Stimulated activated CD4-positive, alpha-beta T cell treated with anti-CD3 and anti-CD28 coated beads, Interleukin-1b, Interleukin-23, amount 100 ng/mL, for 4 hours (primary cell): ENCODE results near the gene AGBL4.

Experiments
- DNase-seq, 2 donors: peaks; one replicate each; pipeline ENCODE4 v3.0.0-alpha.2; 2020; ENCODE audit warnings: low read depth in 2 of 2

AGBL4 gene

GRCh38 chr1:49694251-49694827 lies 329.4 kb downstream of the AGBL4 start:
- no peak for DNase-seq

- no peak for DNase-seq
Measured at GRCh38 chr1:49686107-49686506, 337.6 kb downstream of the AGBL4 start.

- DNase-seq, result no peak
Measured at GRCh38 chr1:49677706-49678105, 346.0 kb downstream of the AGBL4 start.

- no peak for DNase-seq
Measured at GRCh38 chr1:49651136-49651535, 372.6 kb downstream of the AGBL4 start.

- DNase-seq, result no peak
Measured at GRCh38 chr1:49630156-49630555, 393.6 kb downstream of the AGBL4 start.

GRCh38 chr1:49627781-49628180 lies 396.0 kb downstream of the AGBL4 start:
- no peak for DNase-seq

GRCh38 chr1:49626472-49626871 lies 397.3 kb downstream of the AGBL4 start:
- no peak for DNase-seq

- no peak for DNase-seq
Measured at GRCh38 chr1:49622877-49623276, 400.9 kb downstream of the AGBL4 start.

- DNase-seq, result no peak
Measured at GRCh38 chr1:49606082-49606481, 417.7 kb downstream of the AGBL4 start.

- no peak for DNase-seq
Measured at GRCh38 chr1:49597436-49597835, 426.3 kb downstream of the AGBL4 start.

- DNase-seq, result no peak
Measured at GRCh38 chr1:49576327-49576901, 447.3 kb downstream of the AGBL4 start.

GRCh38 chr1:49556676-49557234 lies 467.0 kb downstream of the AGBL4 start:
- DNase-seq, result no peak

GRCh38 chr1:49552101-49552500 lies 471.7 kb downstream of the AGBL4 start:
- no peak for DNase-seq

GRCh38 chr1:49544615-49545014 lies 479.1 kb downstream of the AGBL4 start:
- DNase-seq, result no peak

GRCh38 chr1:49541096-49541752 lies 482.5 kb downstream of the AGBL4 start:
- DNase-seq, result no peak

- DNase-seq, result no peak
Measured at GRCh38 chr1:49527606-49528305, 496.0 kb downstream of the AGBL4 start.

GRCh38 chr1:49526672-49527071 lies 497.1 kb downstream of the AGBL4 start:
- DNase-seq, result no peak

- DNase-seq, result no peak
Measured at GRCh38 chr1:49523764-49524163, 500.0 kb downstream of the AGBL4 start.

- no peak for DNase-seq
Measured at GRCh38 chr1:49466961-49467360, 556.8 kb downstream of the AGBL4 start.

- DNase-seq, result no peak
Measured at GRCh38 chr1:49465486-49466185, 558.1 kb downstream of the AGBL4 start.

GRCh38 chr1:49448200-49448599 lies 575.6 kb downstream of the AGBL4 start:
- no peak for DNase-seq

- no peak for DNase-seq
Measured at GRCh38 chr1:49436865-49437264, 586.9 kb downstream of the AGBL4 start.
